SKM-1 treated with dmso at 0.1 percent for 144 hours (cell line): ENCODE measurements around the gene MED15.
"Not testable (repeated sequence)": the region's sequence is repeated elsewhere in the genome, so short reads cannot be mapped to it uniquely, and the experiment has no call there.

Experiments
- DNase-seq: peaks from one replicate; lab custom pipeline; 2025; ENCODE audit not compliant: unreplicated experiment; lab: John Stamatoyannopoulos, UW

MED15 gene

GRCh38 chr22:20507253-20508066, at the start of gene MED15:
Gene MED15 (plus strand): TSS chr22:20507610. CDS start chr22:20507679, 69 bp downstream.
- peak; percentile 87 for DNase-seq

- no peak for DNase-seq
Observed at GRCh38 chr22:20458530-20459151, 48.8 kb upstream of the MED15 start.

GRCh38 chr22:20459152-20459542, 48.3 kb upstream of the MED15 start:
- no peak for DNase-seq

- no peak for DNase-seq
Observed at GRCh38 chr22:20459862-20460261, 47.5 kb upstream of the MED15 start.

- DNase-seq, result peak; percentile 94
Observed at GRCh38 chr22:20463324-20464095, 43.9 kb upstream of the MED15 start.

- DNase-seq, result no peak
Observed at GRCh38 chr22:20464096-20464614, 43.3 kb upstream of the MED15 start.

GRCh38 chr22:20464912-20465758, 42.3 kb upstream of the MED15 start:
- DNase-seq, result no peak

- no peak for DNase-seq
Observed at GRCh38 chr22:20465759-20466077, 41.7 kb upstream of the MED15 start.

GRCh38 chr22:20466659-20467379, 40.6 kb upstream of the MED15 start:
- no peak for DNase-seq

- no peak for DNase-seq
Observed at GRCh38 chr22:20469110-20469868, 38.1 kb upstream of the MED15 start.

- not testable (repeated sequence) for DNase-seq
Observed at GRCh38 chr22:20470525-20470924, 36.9 kb upstream of the MED15 start.

- no peak for DNase-seq
Observed at GRCh38 chr22:20471126-20471833, 36.1 kb upstream of the MED15 start.

GRCh38 chr22:20472629-20473442, 34.6 kb upstream of the MED15 start:
- DNase-seq, result no peak

- DNase-seq, result no peak
Observed at GRCh38 chr22:20475115-20475436, 32.3 kb upstream of the MED15 start.

- not testable (repeated sequence) for DNase-seq
Observed at GRCh38 chr22:20475569-20475968, 31.8 kb upstream of the MED15 start.

- not testable (repeated sequence) for DNase-seq
Observed at GRCh38 chr22:20478059-20478458, 29.4 kb upstream of the MED15 start.

GRCh38 chr22:20479612-20480196, 27.7 kb upstream of the MED15 start:
- no peak for DNase-seq

GRCh38 chr22:20483143-20483506, 24.3 kb upstream of the MED15 start:
- not testable (repeated sequence) for DNase-seq
